ENCODE results near the gene LOC128125822.

Gene LOC128125822

DNA sequence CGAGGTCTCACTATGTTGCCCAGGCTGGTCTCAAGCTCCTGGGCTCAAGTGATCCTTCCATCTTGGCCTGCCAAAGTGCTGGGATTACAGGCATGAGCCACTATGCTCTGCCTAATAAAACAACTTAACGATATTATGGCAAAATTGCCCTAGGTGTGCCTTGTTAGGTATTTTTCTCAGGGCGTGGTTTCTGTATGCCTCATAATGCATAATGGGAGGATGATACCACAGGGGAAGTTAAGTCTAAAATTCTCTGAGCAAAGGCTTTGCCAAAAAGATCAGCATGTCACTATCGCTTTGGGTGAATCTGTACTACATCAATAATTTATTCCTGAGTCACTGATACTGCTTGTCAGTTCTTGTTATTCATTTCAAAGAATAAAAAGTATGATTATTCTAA lies 15.9 kb upstream of the LOC128125822 start:
- H3K4me1 ChIP-seq (ENCODE audit: control insufficient read depth, insufficient read depth, low read length) = 0 out of 2 replicates have a peak, but pooled peaks cover 3% of the 10 kb centered on the region
- H3K27ac ChIP-seq (ENCODE audit: low read length) = no peak overlapping the region
- intact Hi-C loops (cut with micrococcal nuclease; ENCODE audit: unreplicated experiment) (no loop called here), in situ Hi-C loops (cut with HindIII; ENCODE audit: low pct_unique_long_range_greater_than_20kb, low sequenced_read_pairs) (no loop called here)
- ATAC-seq = no peak
- ChIA-PET POLR2A (no interaction called here), CTCF (interaction anchor here (0.6 kb wide), 1 partner anchor 144 kb away, joined by 5 read pairs; no protein-coding TSS in a partner anchor)
- no peaks in the 10 kb centered on the region for H3K27me3 ChIP-seq (ENCODE audit: control insufficient read depth, insufficient read depth, low read length)
- H3K9me3 ChIP-seq (ENCODE audit: control insufficient read depth, insufficient read depth, low read depth, low read length) = no peaks in the 10 kb centered on the region
- H3K4me3 ChIP-seq (ENCODE audit: low read depth in 2 of 2, low read length in 2 of 2) = no peak overlapping the region
- BruUV-seq (replicated peaks) = no TSS peak
- no peaks in the 10 kb centered on the region for H3K36me3 ChIP-seq (ENCODE audit: control insufficient read depth, insufficient read depth, low read length)
- TF ChIP-seq SIN3A (IDR thresholded peaks at IDR 0.05; ENCODE audit: borderline replicate concordance, insufficient read depth, low read depth, low read length) (no peak), TCF7L2 (IDR thresholded peaks at IDR 0.05; ENCODE audit: low read depth, low read length) (no peak), REST (IDR thresholded peaks at IDR 0.05; ENCODE audit: insufficient read depth in 1 of 2, low read depth in 2 of 2, low read length in 1 of 2) (no peak), POLR2AphosphoS5 (IDR thresholded peaks at IDR 0.05; ENCODE audit: low read depth, low read length) (no peak)
- TF ChIP-seq, protein P1, sequence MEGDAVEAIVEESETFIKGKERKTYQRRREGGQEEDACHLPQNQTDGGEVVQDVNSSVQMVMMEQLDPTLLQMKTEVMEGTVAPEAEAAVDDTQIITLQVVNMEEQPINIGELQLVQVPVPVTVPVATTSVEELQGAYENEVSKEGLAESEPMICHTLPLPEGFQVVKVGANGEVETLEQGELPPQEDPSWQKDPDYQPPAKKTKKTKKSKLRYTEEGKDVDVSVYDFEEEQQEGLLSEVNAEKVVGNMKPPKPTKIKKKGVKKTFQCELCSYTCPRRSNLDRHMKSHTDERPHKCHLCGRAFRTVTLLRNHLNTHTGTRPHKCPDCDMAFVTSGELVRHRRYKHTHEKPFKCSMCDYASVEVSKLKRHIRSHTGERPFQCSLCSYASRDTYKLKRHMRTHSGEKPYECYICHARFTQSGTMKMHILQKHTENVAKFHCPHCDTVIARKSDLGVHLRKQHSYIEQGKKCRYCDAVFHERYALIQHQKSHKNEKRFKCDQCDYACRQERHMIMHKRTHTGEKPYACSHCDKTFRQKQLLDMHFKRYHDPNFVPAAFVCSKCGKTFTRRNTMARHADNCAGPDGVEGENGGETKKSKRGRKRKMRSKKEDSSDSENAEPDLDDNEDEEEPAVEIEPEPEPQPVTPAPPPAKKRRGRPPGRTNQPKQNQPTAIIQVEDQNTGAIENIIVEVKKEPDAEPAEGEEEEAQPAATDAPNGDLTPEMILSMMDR (IDR thresholded peaks at IDR 0.05) = no peak
- DNase-seq (ENCODE audit: low read depth, low spot score) = no peak

DNA sequence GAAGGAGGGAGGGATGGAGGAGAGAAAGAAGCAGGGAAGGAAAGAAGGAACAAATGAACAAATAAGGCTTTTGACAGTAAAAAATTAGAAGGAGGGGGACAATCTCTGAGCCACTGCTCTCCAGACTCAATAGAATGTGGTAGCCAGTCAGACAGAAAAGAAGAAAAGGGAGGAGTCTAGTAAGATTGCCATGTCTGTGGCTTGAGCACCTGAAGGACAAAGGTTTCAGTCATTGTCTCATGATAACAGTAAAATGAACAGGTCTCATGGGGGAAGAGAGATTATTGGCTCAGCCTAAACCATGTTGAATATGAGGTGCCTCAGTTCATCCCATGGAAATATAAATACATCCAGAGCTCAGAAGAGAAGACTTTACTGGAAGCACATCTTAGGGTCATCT lies 14.0 kb upstream of the LOC128125822 start:
- no peak for ATAC-seq
- no peak overlapping the region for H3K4me3 ChIP-seq (ENCODE audit: low read depth in 2 of 2, low read length in 2 of 2)
- no peak for DNase-seq (ENCODE audit: low read depth, low spot score)
- ChIA-PET POLR2A (no interaction called here), CTCF (no interaction called here)
- no TSS peak for BruUV-seq (replicated peaks)
- in situ Hi-C loops (cut with HindIII; ENCODE audit: low pct_unique_long_range_greater_than_20kb, low sequenced_read_pairs) (no loop called here), intact Hi-C loops (cut with micrococcal nuclease; ENCODE audit: unreplicated experiment) (no loop called here)
- TF ChIP-seq, protein P1 (IDR thresholded peaks at IDR 0.05) = no peak
- no peak for TF ChIP-seq TCF7L2 (IDR thresholded peaks at IDR 0.05; ENCODE audit: low read depth, low read length)
- TF ChIP-seq REST (IDR thresholded peaks at IDR 0.05; ENCODE audit: insufficient read depth in 1 of 2, low read depth in 2 of 2, low read length in 1 of 2) = no peak
- TF ChIP-seq SIN3A (IDR thresholded peaks at IDR 0.05; ENCODE audit: borderline replicate concordance, insufficient read depth, low read depth, low read length) = no peak
- TF ChIP-seq POLR2AphosphoS5 (IDR thresholded peaks at IDR 0.05; ENCODE audit: low read depth, low read length) = no peak
- no peak overlapping the region for H3K27ac ChIP-seq (ENCODE audit: low read length)
- H3K36me3 ChIP-seq (ENCODE audit: control insufficient read depth, insufficient read depth, low read length) = no peaks in the 10 kb centered on the region
- H3K27me3 ChIP-seq (ENCODE audit: control insufficient read depth, insufficient read depth, low read length) = no peaks in the 10 kb centered on the region
- 0 out of 2 replicates have a peak, but pooled peaks cover 3% of the 10 kb centered on the region for H3K4me1 ChIP-seq (ENCODE audit: control insufficient read depth, insufficient read depth, low read length)
- no peaks in the 10 kb centered on the region for H3K9me3 ChIP-seq (ENCODE audit: control insufficient read depth, insufficient read depth, low read depth, low read length)
